Activated naive CD8-positive, alpha-beta T cell treated with anti-CD3 and anti-CD28 coated beads, Interleukin-2, amount 50 U/mL, for 24 hours (primary cell): ENCODE results near the gene TMEM120A.

Experiments
- ATAC-seq: fragments of 150-1000 bp; cut with Tn5 transposase; one replicate; pipeline ENCODE4 v1.10.0; 2021
- DNase-seq: peaks from one replicate; pipeline ENCODE4 v3.0.0; 2021
- H3K27ac Mint-ChIP-seq: one replicate; pipeline ENCODE4 v1.8.0; 2021; ENCODE audit warnings: mild to moderate bottlenecking, mixed read lengths
- H3K27me3 Mint-ChIP-seq: one replicate; pipeline ENCODE4 v1.8.0; 2021; ENCODE audit warnings: mixed read lengths
- H3K36me3 Mint-ChIP-seq: one replicate; pipeline ENCODE4 v1.8.0; 2021; ENCODE audit warnings: low read depth, mixed read lengths
- H3K4me1 Mint-ChIP-seq: one replicate; pipeline ENCODE4 v1.8.0; 2021; ENCODE audit warnings: mixed read lengths
- H3K4me3 Mint-ChIP-seq: one replicate; pipeline ENCODE4 v1.8.0; 2021; ENCODE audit warnings: mild to moderate bottlenecking, moderate library complexity, mixed read lengths
- H3K9me3 Mint-ChIP-seq: one replicate; pipeline ENCODE4 v1.8.0; 2021; ENCODE audit warnings: mixed read lengths

The TMEM120A gene

DNA sequence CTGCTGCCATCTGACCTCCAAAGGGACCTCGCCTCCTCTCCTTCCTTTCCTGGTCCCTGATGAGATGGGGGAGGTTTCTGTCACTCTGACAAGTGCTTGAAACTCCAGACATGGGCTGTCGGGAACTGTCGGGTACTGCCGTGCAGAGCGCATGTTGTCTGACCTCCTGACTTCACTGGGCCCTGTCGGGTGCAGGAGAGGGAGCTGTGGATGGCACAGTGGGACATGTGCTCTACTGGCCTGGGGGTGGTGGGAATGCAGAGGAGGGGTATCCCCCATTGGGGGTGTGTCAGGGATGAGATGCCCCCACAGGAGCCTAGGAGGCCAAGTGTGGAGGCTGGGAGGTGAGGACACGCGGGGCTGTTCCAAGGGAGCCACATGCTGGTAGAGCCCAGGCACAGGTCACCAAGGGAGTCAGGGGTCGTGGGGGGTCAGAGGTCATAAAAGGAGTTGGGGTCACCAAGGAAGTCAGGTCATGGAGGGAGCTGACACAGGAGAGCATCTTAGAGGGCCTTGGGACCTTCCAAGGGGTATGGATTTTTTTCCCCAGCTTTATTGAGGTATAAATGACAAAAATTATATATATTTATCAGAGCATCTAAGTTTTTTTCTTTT lies 30.9 kb downstream of the TMEM120A start:
- DNase-seq (no peak), ATAC-seq (no peak)
- no peak overlapping the region for H3K4me3 Mint-ChIP-seq
- H3K36me3 Mint-ChIP-seq = peaks cover 3% of the 10 kb centered on the region
- no peak overlapping the region for H3K27ac Mint-ChIP-seq
- no peaks in the 10 kb centered on the region for H3K9me3 Mint-ChIP-seq
- H3K4me1 Mint-ChIP-seq = no peaks in the 10 kb centered on the region
- no peaks in the 10 kb centered on the region for H3K27me3 Mint-ChIP-seq

DNA sequence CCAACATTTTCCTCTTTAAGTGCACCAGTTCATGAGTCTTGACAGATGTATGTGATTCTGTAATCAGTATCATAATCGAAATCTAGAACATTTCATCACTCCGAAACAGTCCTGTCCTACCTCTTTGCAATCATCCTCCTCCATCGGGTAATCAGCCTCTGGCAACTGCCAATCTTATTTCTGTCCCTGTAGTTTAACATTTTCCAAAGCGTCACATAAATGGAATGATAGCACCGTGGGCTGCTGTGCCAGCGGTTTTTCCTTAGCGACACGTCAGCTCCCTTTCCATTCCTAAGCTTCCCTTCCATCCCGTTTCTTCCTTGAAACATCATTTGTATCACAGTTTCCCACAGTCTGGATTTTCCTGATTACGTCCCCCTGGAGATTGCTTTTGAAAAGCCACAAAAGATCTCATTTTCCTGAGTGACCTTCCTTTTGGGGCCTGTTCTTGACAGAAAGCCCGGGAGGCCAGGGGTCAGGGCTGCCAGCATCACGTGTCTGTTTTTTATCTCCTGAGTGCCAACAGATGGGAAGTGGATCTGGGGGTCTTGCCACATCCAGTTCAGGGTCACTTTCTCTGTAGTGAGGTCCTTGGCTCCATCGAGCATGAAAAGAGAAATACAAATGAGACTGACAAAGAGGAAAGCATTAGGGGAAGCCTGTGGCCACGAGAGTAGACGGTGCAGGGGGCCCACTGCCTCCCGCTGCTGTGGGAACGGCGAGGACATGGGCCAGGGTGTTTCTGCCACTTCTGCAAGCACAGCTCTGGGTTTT lies 31.6 kb downstream of the TMEM120A start:
- no peak for ATAC-seq

DNA sequence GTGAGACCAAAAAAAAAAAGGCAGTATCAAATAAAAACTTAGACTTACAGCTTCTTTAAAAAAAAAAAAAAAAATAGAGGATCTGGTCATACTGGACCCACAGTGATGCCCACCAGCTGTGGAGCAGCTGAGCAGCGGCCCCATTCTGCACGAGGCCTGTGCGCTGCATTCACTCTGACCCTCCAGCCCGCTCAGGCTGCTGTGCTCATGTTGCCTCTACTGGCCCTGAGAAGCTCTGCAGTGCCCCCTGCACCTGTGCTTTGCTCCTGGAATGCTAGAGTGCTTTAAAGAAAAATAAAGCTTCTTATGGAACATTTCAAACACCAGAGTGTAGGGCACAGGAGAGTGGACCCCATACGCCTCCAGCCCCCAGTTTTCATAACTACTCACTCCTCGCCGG lies 33.2 kb downstream of the TMEM120A start:
- no peaks in the 10 kb centered on the region for H3K27me3 Mint-ChIP-seq
- no peak overlapping the region for H3K4me3 Mint-ChIP-seq
- no peak for ATAC-seq
- no peak for DNase-seq
- H3K9me3 Mint-ChIP-seq = no peaks in the 10 kb centered on the region
- H3K36me3 Mint-ChIP-seq = peaks cover 1% of the 10 kb centered on the region
- H3K27ac Mint-ChIP-seq = no peak overlapping the region
- no peaks in the 10 kb centered on the region for H3K4me1 Mint-ChIP-seq

More for the DNA sequence above, 31.6 kb downstream of the TMEM120A start:
- Mint-ChIP-seq H3K4me1 (no peaks in the 10 kb centered on the region), H3K27ac (no peak overlapping the region), H3K4me3 (no peak overlapping the region), H3K9me3 (no peaks in the 10 kb centered on the region), H3K36me3 (peaks cover 3% of the 10 kb centered on the region), H3K27me3 (no peaks in the 10 kb centered on the region)
- DNase-seq = no peak

DNA sequence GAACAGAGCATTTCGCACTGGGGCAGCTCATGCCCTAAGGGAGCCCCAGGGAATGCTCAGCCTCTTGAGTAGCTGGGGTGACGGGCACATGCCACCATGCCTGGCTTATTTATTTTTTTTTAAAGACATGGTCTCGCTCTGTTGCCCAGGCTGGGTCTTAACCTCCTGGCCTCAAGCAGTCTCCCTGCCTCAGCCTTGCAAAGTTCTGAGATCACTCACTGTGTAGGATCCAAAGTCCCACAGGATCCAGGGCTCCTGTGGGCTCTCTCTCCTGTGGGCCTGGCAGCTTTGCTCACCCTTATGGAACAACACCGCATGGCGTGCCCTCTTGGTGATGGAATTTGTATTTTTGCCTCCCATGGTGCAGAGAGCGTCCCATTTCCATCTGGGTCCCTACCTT lies 34.0 kb downstream of the TMEM120A start:
- Mint-ChIP-seq H3K27me3 (no peaks in the 10 kb centered on the region), H3K9me3 (no peaks in the 10 kb centered on the region), H3K4me3 (no peak overlapping the region), H3K27ac (no peak overlapping the region), H3K4me1 (no peaks in the 10 kb centered on the region), H3K36me3 (peaks cover 1% of the 10 kb centered on the region)
- ATAC-seq (no peak), DNase-seq (no peak)

DNA sequence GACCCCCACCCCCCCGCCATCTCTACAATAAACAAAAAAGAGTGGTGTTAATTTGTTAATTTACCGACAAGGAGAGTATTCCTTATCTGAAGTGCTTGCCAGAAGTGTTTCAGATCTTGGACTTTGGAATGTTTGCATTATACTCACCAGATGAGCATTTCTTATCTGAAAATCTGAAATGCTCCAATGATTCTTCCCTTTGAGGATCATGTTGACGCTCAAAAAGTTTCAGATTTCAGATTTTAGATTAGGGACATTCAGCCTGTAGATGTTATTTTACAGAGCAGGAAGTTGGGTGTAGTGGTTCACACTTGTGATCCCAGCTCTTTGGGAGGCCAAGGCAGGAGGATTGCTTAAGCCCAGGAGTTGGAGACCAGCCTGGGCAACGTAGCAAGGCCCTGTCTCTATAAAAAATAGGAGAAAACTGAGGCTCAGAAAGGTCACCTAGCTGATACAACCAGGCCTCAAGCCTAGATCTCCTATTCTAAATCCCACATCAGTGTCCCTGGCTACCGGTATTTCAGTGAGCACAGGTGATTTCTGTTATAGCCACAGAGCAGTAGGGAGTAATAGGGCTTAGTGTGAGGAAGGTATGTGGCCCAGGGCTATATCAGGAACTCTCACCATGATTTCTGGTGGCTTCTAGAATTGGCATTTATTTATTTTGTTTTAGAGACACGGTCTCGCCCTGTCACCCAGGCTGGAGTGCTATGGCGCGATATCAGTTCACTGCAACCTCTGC lies 35.4 kb downstream of the TMEM120A start:
- no peak overlapping the region for H3K27ac Mint-ChIP-seq
- H3K9me3 Mint-ChIP-seq = no peaks in the 10 kb centered on the region
- ATAC-seq = no peak
- H3K36me3 Mint-ChIP-seq = peaks cover 1% of the 10 kb centered on the region
- no peak for DNase-seq
- no peaks in the 10 kb centered on the region for H3K27me3 Mint-ChIP-seq
- no peak overlapping the region for H3K4me3 Mint-ChIP-seq
- no peaks in the 10 kb centered on the region for H3K4me1 Mint-ChIP-seq

DNA sequence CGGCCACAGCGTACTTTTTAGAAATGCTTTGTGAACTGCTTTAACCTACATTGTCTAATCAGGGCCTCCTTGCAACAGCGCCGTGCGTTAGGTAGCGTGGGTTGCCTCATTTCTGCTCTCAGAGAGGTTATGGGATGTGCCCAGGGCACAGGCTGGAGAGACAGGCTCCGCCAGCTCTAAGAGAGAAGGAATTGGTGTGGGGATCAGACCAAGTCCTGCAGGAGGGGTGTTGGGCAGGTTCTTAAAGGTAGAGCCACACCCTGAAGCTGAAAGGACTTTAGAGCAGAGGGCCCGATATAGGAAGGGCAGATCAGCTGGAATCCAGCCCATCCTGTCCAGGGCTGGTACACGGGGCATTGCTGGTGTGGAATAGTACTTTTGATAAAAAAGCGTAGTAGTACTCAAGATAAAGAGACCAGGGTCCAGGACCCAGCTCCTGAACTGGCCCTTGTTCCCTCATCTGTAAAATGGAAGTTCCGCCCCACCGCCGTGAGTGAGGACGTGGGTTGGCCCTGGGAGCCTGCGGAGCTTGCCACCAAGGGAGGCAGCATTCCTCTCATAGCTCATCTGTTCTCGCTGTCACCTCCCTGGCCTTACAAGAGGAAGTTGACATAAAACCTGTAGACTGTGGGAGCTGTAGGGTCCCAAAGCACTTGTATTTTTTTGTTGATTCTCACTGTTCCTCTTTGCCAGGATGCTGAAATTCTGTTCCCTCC lies 37.2 kb downstream of the TMEM120A start:
- Mint-ChIP-seq H3K27me3 (no peaks in the 10 kb centered on the region), H3K9me3 (no peaks in the 10 kb centered on the region), H3K27ac (no peak overlapping the region), H3K4me3 (no peak overlapping the region), H3K36me3 (peaks cover 1% of the 10 kb centered on the region), H3K4me1 (no peaks in the 10 kb centered on the region)
- no peak for ATAC-seq
- no peak for DNase-seq

DNA sequence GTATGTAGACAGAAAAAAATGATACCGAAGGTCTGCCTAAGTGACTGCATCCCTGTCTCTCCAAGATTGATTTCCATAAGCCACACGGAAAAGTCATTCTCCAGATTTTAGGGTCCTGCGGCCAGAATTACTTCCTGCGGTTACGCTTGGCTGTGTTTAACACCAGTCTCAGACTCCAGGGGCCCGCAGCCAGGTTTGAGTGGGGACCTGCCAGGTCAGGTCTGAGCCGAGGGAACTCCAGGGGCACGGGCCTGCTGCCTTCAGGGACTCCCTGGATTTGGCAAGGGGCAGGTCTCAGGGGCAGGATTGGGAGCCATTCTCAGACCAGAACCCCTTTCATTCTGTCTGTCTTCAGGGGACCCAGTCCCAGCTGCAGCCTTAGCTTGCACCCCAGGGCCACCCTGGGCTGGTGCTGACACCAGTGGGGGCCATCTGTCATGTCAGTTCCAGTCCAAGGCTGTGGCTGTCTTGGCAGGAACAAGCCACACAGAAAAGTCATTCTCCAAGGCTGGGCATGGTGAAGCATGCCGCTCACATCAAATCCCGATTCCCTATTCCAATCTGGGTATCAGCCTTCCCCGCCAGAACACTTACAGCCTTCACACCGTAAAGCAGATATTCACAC lies 39.0 kb downstream of the TMEM120A start:
- DNase-seq (no peak), ATAC-seq (no peak)
- Mint-ChIP-seq H3K4me3 (no peak overlapping the region), H3K36me3 (no peaks in the 10 kb centered on the region), H3K4me1 (no peaks in the 10 kb centered on the region), H3K27ac (no peak overlapping the region), H3K27me3 (no peaks in the 10 kb centered on the region), H3K9me3 (no peaks in the 10 kb centered on the region)

DNA sequence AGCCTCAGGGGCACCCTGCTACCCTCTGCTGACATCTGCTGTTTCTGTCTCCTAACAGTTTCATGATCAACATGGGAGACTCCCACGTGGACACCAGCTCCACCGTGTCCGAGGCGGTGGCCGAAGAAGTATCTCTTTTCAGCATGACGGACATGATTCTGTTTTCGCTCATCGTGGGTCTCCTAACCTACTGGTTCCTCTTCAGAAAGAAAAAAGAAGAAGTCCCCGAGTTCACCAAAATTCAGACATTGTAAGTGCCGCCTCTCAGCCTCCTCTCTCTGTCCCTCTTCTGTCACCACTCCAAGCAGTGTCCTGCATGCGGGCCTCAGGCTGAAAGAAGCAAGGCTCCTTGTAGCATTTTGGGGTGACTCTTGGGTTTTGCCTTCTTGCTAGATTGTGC lies 40.5 kb downstream of the TMEM120A start:
- Mint-ChIP-seq H3K9me3 (no peaks in the 10 kb centered on the region), H3K36me3 (no peaks in the 10 kb centered on the region)

DNA sequence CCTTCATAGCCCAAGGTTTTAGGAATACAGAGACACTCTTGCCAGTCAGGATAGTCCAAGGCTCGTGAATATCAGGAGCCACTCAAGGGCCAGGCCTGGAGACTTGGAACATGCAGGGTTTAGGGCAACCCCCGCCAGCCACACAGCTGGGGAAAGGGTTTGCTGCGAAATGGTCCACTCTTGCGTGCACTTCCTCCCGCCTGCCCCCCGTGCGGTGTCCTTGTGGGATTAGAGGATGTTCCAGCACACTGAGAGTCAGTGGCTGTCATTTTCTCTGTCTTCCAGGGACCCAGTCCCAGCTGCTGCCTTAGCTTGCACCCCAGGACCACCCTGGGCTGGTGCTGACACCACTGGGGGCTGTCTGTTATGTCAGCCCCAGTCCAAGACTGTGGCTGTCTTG lies 41.0 kb downstream of the TMEM120A start:
- Mint-ChIP-seq H3K27ac (no peak overlapping the region), H3K4me3 (no peak overlapping the region), H3K9me3 (no peaks in the 10 kb centered on the region), H3K4me1 (no peaks in the 10 kb centered on the region), H3K36me3 (no peaks in the 10 kb centered on the region), H3K27me3 (no peaks in the 10 kb centered on the region)
- ATAC-seq (no peak), DNase-seq (no peak)

More for the DNA sequence above, 40.5 kb downstream of the TMEM120A start:
- no peak for DNase-seq
- no peaks in the 10 kb centered on the region for H3K27me3 Mint-ChIP-seq
- H3K27ac Mint-ChIP-seq = no peak overlapping the region
- H3K4me3 Mint-ChIP-seq = no peak overlapping the region
- no peaks in the 10 kb centered on the region for H3K4me1 Mint-ChIP-seq
- no peak for ATAC-seq

DNA sequence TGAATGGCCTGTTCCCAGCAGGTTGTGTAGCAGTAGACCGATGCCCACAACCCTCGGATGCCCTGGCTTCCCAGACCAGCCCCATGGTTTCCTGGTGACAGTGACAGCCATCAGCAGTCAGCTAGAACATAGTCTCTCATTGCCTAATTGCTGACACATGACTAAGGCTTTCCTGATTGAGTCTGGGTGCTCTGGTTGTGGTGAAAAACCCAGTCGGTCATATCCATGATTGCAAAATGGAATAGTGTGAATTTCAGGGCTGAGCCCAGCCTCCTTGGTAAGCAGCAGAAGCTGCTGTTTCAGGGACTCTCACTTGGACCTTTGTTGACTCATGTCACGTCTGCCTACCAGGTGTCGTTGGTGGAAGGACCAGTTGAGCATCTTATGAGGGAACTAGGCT lies 42.9 kb downstream of the TMEM120A start:
- Mint-ChIP-seq H3K27ac (no peak overlapping the region), H3K27me3 (no peaks in the 10 kb centered on the region), H3K4me3 (no peak overlapping the region), H3K4me1 (no peaks in the 10 kb centered on the region), H3K9me3 (no peaks in the 10 kb centered on the region), H3K36me3 (peaks cover 2% of the 10 kb centered on the region)
- DNase-seq (no peak), ATAC-seq (no peak)

DNA sequence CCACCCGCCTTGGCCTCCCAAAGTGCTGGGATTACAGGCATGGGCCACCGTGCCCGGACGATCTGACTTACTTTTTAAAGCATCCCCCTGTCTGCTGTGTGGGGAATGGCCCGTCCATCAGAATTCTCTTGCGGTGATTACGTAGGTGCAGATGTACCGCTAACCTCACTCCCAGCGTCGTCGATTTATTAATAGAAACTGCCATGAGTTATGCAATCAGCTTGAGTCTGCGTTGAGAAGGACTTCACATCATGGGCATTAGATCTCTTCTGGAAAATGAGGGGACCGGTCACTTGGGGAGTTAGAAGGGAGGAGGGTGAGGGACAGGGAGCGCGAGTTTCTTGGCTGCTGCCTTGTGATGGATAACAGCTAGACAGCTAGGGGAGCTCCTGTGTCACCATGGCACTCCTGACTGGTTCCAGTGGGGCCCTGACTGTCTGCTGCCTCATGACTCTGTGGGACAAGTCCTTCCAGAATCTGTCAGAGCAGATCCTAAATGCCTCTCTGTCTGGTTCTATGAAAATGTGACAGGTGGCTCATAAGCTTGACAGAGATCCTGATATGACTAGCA lies 44.2 kb downstream of the TMEM120A start:
- Mint-ChIP-seq H3K27ac (no peak overlapping the region), H3K4me3 (no peak overlapping the region), H3K36me3 (peaks cover 2% of the 10 kb centered on the region), H3K4me1 (peaks cover 4% of the 10 kb centered on the region), H3K9me3 (no peaks in the 10 kb centered on the region), H3K27me3 (no peaks in the 10 kb centered on the region)
- ATAC-seq (no peak), DNase-seq (no peak)

DNA sequence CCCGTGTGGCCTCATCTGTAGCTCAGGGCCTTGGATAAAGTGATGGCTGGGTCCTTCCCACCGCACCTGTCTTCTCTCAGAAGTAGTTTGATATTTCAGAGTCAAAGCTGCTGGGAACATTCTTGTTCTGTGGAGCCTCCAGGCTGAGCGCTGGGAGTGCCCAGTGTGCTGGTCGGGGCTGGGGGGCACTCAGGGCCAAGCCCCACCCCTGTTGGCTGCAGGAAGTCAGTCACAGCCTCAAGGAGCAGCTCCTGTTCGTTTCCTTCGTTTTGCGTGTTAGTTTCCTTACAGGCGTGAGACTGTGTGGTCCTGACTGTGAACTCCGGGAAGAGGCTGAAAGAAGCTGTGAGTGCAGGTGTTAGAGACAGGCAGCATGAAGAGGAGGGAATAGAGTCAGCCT lies 46.2 kb downstream of the TMEM120A start:
- H3K9me3 Mint-ChIP-seq = no peaks in the 10 kb centered on the region
- no peak overlapping the region for H3K27ac Mint-ChIP-seq
- no peak overlapping the region for H3K4me3 Mint-ChIP-seq
- ATAC-seq (no peak), DNase-seq (no peak)
- H3K36me3 Mint-ChIP-seq = peaks cover 2% of the 10 kb centered on the region
- peaks cover 4% of the 10 kb centered on the region for H3K4me1 Mint-ChIP-seq
- H3K27me3 Mint-ChIP-seq = no peaks in the 10 kb centered on the region

DNA sequence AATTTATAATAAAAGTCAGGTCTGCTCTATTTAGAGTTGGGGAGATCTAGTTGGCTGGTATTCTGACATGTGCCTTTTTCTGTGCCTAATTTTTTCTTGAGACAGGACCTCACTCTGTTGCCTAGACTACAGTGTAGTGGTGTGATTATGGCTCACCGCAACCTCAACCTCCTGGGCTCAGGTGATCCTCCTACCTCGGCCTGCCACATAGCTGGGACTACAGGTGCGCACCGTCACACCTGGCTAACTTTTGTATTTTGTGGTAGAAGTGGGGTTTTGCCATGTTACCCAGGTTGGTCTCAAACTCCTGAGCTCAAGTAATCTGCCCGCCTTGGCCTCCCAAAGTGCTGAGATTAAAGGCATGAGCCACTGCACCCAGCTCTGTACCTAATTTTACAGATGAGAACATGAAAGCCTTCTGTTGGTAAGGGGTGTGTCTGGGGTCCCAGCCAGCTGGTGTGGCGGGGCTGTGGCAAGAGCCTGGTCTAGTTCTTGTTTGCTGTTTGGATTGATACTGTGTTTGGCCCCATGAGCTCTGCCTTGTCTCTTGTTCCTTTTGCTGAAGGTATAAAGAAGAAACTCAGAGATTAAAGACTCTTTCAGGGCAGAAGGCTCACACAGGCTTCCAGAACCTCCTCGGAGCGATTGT lies 48.1 kb downstream of the TMEM120A start:
- Mint-ChIP-seq H3K4me3 (no peak overlapping the region), H3K4me1 (peaks cover 4% of the 10 kb centered on the region), H3K27ac (no peak overlapping the region), H3K27me3 (no peaks in the 10 kb centered on the region), H3K9me3 (no peaks in the 10 kb centered on the region), H3K36me3 (peaks cover 2% of the 10 kb centered on the region)
- no peak for DNase-seq
- no peak for ATAC-seq
